Spleen (tissue), 7 donors: Measurements from ENCODE around the gene SLC22A9.

Experiments
- POLR2A ChIP-seq, 3 donors: fragments of 450-650 bp; IDR thresholded peaks; one replicate each; pipeline ENCODE4 v1.5.1; 2017; ENCODE audit warnings: antibody characterized with exemption in 3 of 3, mild to moderate bottlenecking in 1 of 3
- TF ChIP-seq, protein P1 (sequence below), 11 experiments: fragments of 200-600 bp in 7 of 11; fragments of 450-650 bp in 4 of 11; sonication (generic) in 4 of 11; IDR thresholded peaks in 8 of 11; conservative IDR thresholded peaks in 3 of 11; 1 replicate in 7 of 11; 2 replicates in 4 of 11; pipeline versions ENCODE4 v1.4.0 to v1.8.0; 2016 to 2021; ENCODE audit warnings: antibody characterized with exemption in 11 of 11, inconsistent platforms in 4 of 11, mild to moderate bottlenecking in 1 of 11
- donor health status: DM: no; HTN: no; CAD: no; lungs with moderate emphysema.
- donor health status: DM: no; HTN: no; CAD: no.
- donor health status: DM: no; HTN: no; CAD: no.

DNA sequence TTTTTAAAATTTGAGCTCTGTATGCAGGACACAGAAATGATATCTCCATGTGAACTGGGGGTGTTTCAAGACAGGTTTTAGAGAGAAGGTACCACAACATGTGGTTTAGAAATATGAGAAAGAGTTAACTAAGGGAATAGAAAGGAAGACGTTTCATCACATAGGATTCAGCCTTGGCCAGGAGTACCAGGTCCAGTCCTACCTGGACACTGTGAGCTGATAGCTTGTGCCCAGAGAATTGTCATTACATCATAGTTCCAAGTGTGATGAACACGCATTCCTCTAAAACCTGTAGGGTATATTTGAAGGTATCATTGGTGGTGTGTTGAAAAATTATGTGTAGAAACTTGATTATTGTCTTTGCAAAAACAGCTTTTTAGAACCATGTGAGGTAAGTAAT, 1.8 kb downstream of the SLC22A9 start:
- TF ChIP-seq, protein P1, sequence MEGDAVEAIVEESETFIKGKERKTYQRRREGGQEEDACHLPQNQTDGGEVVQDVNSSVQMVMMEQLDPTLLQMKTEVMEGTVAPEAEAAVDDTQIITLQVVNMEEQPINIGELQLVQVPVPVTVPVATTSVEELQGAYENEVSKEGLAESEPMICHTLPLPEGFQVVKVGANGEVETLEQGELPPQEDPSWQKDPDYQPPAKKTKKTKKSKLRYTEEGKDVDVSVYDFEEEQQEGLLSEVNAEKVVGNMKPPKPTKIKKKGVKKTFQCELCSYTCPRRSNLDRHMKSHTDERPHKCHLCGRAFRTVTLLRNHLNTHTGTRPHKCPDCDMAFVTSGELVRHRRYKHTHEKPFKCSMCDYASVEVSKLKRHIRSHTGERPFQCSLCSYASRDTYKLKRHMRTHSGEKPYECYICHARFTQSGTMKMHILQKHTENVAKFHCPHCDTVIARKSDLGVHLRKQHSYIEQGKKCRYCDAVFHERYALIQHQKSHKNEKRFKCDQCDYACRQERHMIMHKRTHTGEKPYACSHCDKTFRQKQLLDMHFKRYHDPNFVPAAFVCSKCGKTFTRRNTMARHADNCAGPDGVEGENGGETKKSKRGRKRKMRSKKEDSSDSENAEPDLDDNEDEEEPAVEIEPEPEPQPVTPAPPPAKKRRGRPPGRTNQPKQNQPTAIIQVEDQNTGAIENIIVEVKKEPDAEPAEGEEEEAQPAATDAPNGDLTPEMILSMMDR (IDR thresholded peaks at IDR 0.05 in 8 of 11, conservative IDR thresholded peaks at IDR 0.05 in 3 of 11): no peak
- TF ChIP-seq POLR2A (IDR thresholded peaks at IDR 0.05): no peak
